Mesendoderm (in vitro differentiated cells): Measurements from ENCODE around the gene IQCE.
"Not testable (repeated sequence)": the region's sequence is repeated elsewhere in the genome, so short reads cannot be mapped to it uniquely, and the experiment has no call there.

ENCODE experiments used
- DNase-seq: peaks from one replicate; pipeline ENCODE4 v3.0.0; 2013
- H2AK5ac ChIP-seq: 2 replicates; pipeline ENCODE4 v1.6.1; 2013; ENCODE audit warnings: low read length, inconsistent platforms
- H2BK120ac ChIP-seq: 2 replicates; pipeline ENCODE4 v1.6.1; 2013; ENCODE audit warnings: low read depth, mild to moderate bottlenecking, low read length, moderate library complexity, mixed read lengths
- H2BK15ac ChIP-seq: replicated peaks from 2 replicates; pipeline ENCODE4 v1.6.1; 2013; ENCODE audit warnings: low read depth, mild to moderate bottlenecking, moderate library complexity
- H2BK5ac ChIP-seq: 2 replicates; pipeline ENCODE4 v1.6.1; 2013; ENCODE audit warnings: low read length, inconsistent platforms
- H3K18ac ChIP-seq: 2 replicates; pipeline ENCODE4 v1.6.1; 2013; ENCODE audit warnings: mild to moderate bottlenecking, low read length, mixed read lengths
- H3K23ac ChIP-seq: one replicate; pipeline ENCODE4 v1.6.1; 2013; ENCODE audit warnings: low read length
- H3K27ac ChIP-seq: 2 replicates; pipeline ENCODE4 v1.5.1; 2013; ENCODE audit warnings: low read depth, mild to moderate bottlenecking, inconsistent platforms, low read length, moderate library complexity
- H3K27me3 ChIP-seq: 2 replicates; pipeline ENCODE4 v1.6.1; 2013; ENCODE audit warnings: low read length, control low read depth, mild to moderate bottlenecking, inconsistent platforms; ENCODE audit not compliant: insufficient read depth, poor library complexity
- H3K36me3 ChIP-seq: 2 replicates; pipeline ENCODE4 v1.6.1; 2013; ENCODE audit warnings: low read length, inconsistent platforms; ENCODE audit not compliant: control insufficient read depth, insufficient read depth
- H3K4ac ChIP-seq: one replicate; pipeline ENCODE4 v1.6.1; 2013; ENCODE audit warnings: low read depth, mild to moderate bottlenecking, low read length, moderate library complexity
- H3K4me1 ChIP-seq: 2 replicates; pipeline ENCODE4 v1.6.1; 2013; ENCODE audit warnings: low read depth, low read length, inconsistent platforms; ENCODE audit not compliant: control insufficient read depth
- H3K4me2 ChIP-seq: 2 replicates; pipeline ENCODE4 v1.6.1; 2013; ENCODE audit warnings: low read length
- H3K4me3 ChIP-seq: 2 replicates; pipeline ENCODE4 v1.5.1; 2013; ENCODE audit warnings: mild to moderate bottlenecking, low read length
- H3K56ac ChIP-seq: one replicate; pipeline ENCODE4 v1.6.1; 2013; ENCODE audit warnings: low read length
- H3K79me1 ChIP-seq: 2 replicates; pipeline ENCODE4 v1.6.1; 2013; ENCODE audit warnings: low read length, inconsistent platforms
- H3K79me2 ChIP-seq: 2 replicates; pipeline ENCODE4 v1.6.1; 2013; ENCODE audit warnings: mild to moderate bottlenecking, low read length; ENCODE audit not compliant: control insufficient read depth, insufficient read depth
- H3K9ac ChIP-seq: 2 replicates; pipeline ENCODE4 v1.6.1; 2013; ENCODE audit warnings: low read length, inconsistent platforms
- H4K5ac ChIP-seq: one replicate; pipeline ENCODE4 v1.6.1; 2013; ENCODE audit warnings: low read length
- H4K8ac ChIP-seq: one replicate; pipeline ENCODE4 v1.6.1; 2013; ENCODE audit warnings: low read depth, mild to moderate bottlenecking, control low read depth, low read length, moderate library complexity
- WGBS: extraction: QIAGEN DNeasy Blood & Tissue Kit; methylation state at CpG from one replicate; pipeline ENCODE4 v1.1.7; 2013; ENCODE audit warnings: low lambda C conversion rate, missing lambda C conversion rate; ENCODE audit not compliant: insufficient coverage; ENCODE audit errors: extremely low coverage; 5-methylcytosine and 5-hydroxymethylcytosine counted together

IQCE gene

DNA sequence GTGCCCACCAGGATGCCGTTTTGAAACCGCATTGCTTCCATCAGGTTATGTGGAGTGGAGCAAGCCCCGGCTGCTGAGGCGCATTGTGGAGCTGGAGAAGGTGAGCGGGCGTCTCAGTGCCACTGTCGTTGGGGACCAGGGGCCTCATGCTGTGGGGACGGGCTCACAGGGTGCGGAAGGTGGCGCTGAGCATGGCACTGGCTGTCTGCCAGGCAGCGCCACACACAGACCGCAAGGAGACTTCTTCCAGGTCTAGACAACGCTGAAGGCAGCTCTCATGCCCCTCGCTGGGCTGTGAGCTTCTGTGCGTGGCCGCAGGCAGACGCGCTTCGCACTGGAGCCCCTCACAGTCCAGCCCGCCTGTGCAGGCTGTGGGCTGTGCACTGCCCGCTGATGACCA, 29.0 kb downstream of the IQCE start:
- no peak overlapping the region for H3K27ac ChIP-seq
- no peak overlapping the region for H3K23ac ChIP-seq
- H3K9ac ChIP-seq, result no peak overlapping the region
- H3K79me1 ChIP-seq, result no peaks in the 10 kb centered on the region
- no peak overlapping the region for H3K4ac ChIP-seq
- H2AK5ac ChIP-seq, result no peak overlapping the region
- H2BK5ac ChIP-seq, result no peak overlapping the region
- no peak overlapping the region for H4K5ac ChIP-seq
- WGBS, result no CpG with 5 or more reads among the region's 21 CpGs
- no peak overlapping the region for H3K4me3 ChIP-seq
- no peaks in the 10 kb centered on the region for H3K79me2 ChIP-seq
- H3K4me1 ChIP-seq, result no peaks in the 10 kb centered on the region
- H3K4me2 ChIP-seq, result no peak overlapping the region
- H3K36me3 ChIP-seq, result peaks cover 2% of the 10 kb centered on the region
- DNase-seq, result no peak
- no peak overlapping the region for H3K18ac ChIP-seq
- H3K56ac ChIP-seq, result no peak overlapping the region
- no peaks in the 10 kb centered on the region for H3K27me3 ChIP-seq
- H4K8ac ChIP-seq, result no peak overlapping the region
- no peak overlapping the region for H2BK120ac ChIP-seq
- no peak overlapping the region for H2BK15ac ChIP-seq

DNA sequence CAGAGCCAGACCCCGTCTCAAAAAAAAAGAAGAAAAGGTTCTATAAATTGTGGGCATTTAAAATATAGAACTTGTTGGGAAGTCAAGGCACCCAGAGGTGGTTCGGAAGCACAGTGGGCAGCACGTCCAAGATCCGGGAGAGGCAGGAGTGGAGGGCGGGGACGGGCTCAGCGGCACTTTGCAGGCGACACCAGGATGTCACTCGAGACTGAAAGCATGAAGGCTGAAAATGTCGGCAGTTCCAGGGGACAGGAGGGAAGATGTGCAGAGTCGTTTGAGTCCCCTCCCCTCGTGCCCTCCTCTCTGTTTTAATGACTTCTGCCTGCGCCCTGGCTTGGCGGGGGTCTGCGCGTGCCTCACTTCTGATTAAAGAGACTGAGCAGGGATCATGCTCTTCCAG, 30.6 kb downstream of the IQCE start:
- H3K79me2 ChIP-seq, result no peaks in the 10 kb centered on the region
- no peak overlapping the region for H2BK5ac ChIP-seq
- no peak overlapping the region for H2AK5ac ChIP-seq
- H2BK120ac ChIP-seq, result no peak overlapping the region
- no peaks in the 10 kb centered on the region for H3K79me1 ChIP-seq
- no peak overlapping the region for H3K27ac ChIP-seq
- peaks cover 2% of the 10 kb centered on the region for H3K36me3 ChIP-seq
- no peak for DNase-seq
- no peak overlapping the region for H3K4me2 ChIP-seq
- H3K4ac ChIP-seq, result no peak overlapping the region
- no peak overlapping the region for H3K9ac ChIP-seq
- H3K4me1 ChIP-seq, result no peaks in the 10 kb centered on the region
- no peak overlapping the region for H4K8ac ChIP-seq
- no peak overlapping the region for H4K5ac ChIP-seq
- no peak overlapping the region for H3K4me3 ChIP-seq
- no peaks in the 10 kb centered on the region for H3K27me3 ChIP-seq
- H3K56ac ChIP-seq, result no peak overlapping the region
- H3K18ac ChIP-seq, result no peak overlapping the region
- no peak overlapping the region for H3K23ac ChIP-seq
- WGBS, result no CpG with 5 or more reads among the region's 16 CpGs
- no peak overlapping the region for H2BK15ac ChIP-seq

DNA sequence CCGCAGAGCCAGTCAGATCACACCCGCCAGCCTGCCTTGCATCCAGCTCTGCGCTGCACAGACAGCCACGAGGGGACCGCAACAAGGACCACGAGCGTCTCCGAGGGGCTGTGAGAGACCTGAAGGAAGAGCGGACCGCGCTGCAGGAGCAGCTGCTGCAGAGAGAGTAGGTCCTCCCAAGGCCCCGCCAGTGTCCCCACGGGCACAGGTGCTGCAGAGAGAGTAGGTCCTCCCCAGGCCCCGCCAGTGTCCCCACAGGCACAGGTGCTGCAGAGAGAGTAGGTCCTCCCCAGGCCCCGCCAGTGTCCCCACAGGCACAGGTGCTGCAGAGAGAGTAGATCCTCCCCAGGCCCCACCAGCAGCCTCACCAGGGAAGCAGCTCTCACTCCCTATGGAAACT, 31.2 kb downstream of the IQCE start:
- H3K79me1 ChIP-seq, H2BK15ac ChIP-seq, H3K4me2 ChIP-seq, H3K36me3 ChIP-seq, DNase-seq, H3K23ac ChIP-seq, H3K4ac ChIP-seq, H4K5ac ChIP-seq, H3K9ac ChIP-seq, H2BK120ac ChIP-seq, H3K27ac ChIP-seq, H3K27me3 ChIP-seq, H3K4me1 ChIP-seq, H3K79me2 ChIP-seq, H3K18ac ChIP-seq, H3K4me3 ChIP-seq, H2AK5ac ChIP-seq, H2BK5ac ChIP-seq, H4K8ac ChIP-seq, H3K56ac ChIP-seq: not testable (repeated sequence)
- no CpG with 5 or more reads among the region's 15 CpGs for WGBS

DNA sequence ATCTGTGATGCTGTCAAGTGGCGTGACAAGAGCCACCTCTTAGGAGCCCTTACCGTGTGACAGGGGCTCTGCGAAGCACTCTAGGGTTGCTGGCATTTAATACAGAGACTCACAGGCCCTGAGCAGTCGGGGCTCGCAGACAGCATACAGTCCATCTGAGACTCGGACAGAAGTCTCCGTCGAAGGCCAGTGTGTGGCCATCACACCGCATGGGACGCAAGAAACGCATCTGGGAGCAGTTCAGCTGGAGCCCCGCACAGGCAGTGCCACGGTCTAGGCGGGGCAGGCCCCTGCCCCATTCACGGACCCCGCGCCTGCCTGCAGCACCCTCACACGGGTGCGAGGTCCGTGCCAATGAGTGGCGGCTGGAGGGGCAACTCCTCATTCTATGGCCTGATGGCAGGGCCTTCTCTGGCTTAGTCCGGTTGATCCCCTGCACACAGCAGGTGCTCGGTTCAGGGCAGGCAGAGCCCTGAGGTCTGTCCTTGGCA, 33.6 kb downstream of the IQCE start:
- DNase-seq, result no peak
- Histone ChIP-seq H2BK15ac (no peak overlapping the region), H3K36me3 (no peaks in the 10 kb centered on the region), H3K27ac (no peak overlapping the region), H2BK120ac (no peak overlapping the region), H3K23ac (no peak overlapping the region), H3K56ac (no peak overlapping the region), H3K27me3 (no peaks in the 10 kb centered on the region), H2AK5ac (no peak overlapping the region), H3K4me3 (no peak overlapping the region), H2BK5ac (no peak overlapping the region), H3K4ac (no peak overlapping the region), H4K8ac (no peak overlapping the region), H3K4me2 (no peak overlapping the region), H3K4me1 (no peaks in the 10 kb centered on the region), H3K18ac (no peak overlapping the region), H4K5ac (no peak overlapping the region), H3K79me2 (no peaks in the 10 kb centered on the region), H3K79me1 (no peaks in the 10 kb centered on the region), H3K9ac (no peak overlapping the region)
- WGBS, result no CpG with 5 or more reads among the region's 23 CpGs

GRCh38 chr7:2593036-2593727, 34.4 kb downstream of the IQCE start:
- Histone ChIP-seq H3K23ac (no peak overlapping the region), H3K4ac (no peak overlapping the region), H3K4me3 (no peak overlapping the region), H3K79me1 (no peaks in the 10 kb centered on the region), H3K4me1 (no peaks in the 10 kb centered on the region), H3K4me2 (no peak overlapping the region), H3K9ac (no peak overlapping the region), H3K36me3 (no peaks in the 10 kb centered on the region), H4K8ac (no peak overlapping the region), H2BK5ac (no peak overlapping the region), H2AK5ac (no peak overlapping the region), H2BK15ac (no peak overlapping the region), H3K18ac (no peak overlapping the region), H4K5ac (no peak overlapping the region), H3K27me3 (no peaks in the 10 kb centered on the region), H3K27ac (no peak overlapping the region), H3K79me2 (no peaks in the 10 kb centered on the region), H3K56ac (no peak overlapping the region), H2BK120ac (no peak overlapping the region)
- no peak for DNase-seq
- no CpG with 5 or more reads among the region's 38 CpGs for WGBS

DNA sequence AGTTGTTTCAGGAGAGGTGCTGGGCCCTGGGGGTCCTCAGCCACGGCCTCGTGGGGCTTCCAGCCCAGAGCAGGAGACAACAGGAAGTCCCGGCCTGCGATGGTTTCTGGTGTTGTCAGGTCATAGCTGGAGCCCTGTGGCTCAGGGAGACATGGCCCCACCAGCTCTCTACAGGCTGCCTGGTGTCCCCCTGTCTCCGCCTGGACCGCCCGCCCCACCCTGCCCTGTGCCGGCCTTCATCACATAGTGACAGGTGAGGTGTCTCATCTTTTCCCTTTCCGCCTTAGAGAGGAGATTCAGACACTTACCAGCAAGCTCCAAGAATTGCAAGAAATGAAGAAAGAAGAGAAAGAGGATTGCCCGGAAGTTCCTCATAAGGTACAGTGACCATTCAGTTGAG, 35.8 kb downstream of the IQCE start:
- Histone ChIP-seq H2AK5ac (no peak overlapping the region), H3K79me2 (no peaks in the 10 kb centered on the region), H3K56ac (no peak overlapping the region), H3K79me1 (no peaks in the 10 kb centered on the region), H3K18ac (no peak overlapping the region), H3K9ac (no peak overlapping the region), H3K27me3 (no peaks in the 10 kb centered on the region), H3K4me1 (no peaks in the 10 kb centered on the region), H2BK5ac (no peak overlapping the region), H3K4me2 (no peak overlapping the region), H2BK120ac (no peak overlapping the region), H4K5ac (no peak overlapping the region), H4K8ac (no peak overlapping the region), H3K4me3 (no peak overlapping the region), H2BK15ac (no peak overlapping the region), H3K36me3 (no peaks in the 10 kb centered on the region), H3K4ac (no peak overlapping the region), H3K23ac (no peak overlapping the region), H3K27ac (no peak overlapping the region)
- WGBS, result no CpG with 5 or more reads among the region's 10 CpGs
- DNase-seq, result no peak
